ENCODE data around the gene SLIT1.

The SLIT1 gene

GRCh38 chr10:97038688-97039087, 147.1 kb downstream of the SLIT1 start:
- TF ChIP-seq CTCF (IDR thresholded peaks at IDR 0.05; ENCODE audit: low read length) (no peak), EZH2 (IDR thresholded peaks at IDR 0.05; ENCODE audit: borderline replicate concordance, low read length) (no peak)
- no peaks in the 10 kb centered on the region for H3K36me3 ChIP-seq (ENCODE audit: insufficient read depth, low read length)
- no peaks in the 10 kb centered on the region for H3K9me3 ChIP-seq (ENCODE audit: low read length)
- H3K4me2 ChIP-seq (ENCODE audit: low read length) = no peak overlapping the region
- no peak overlapping the region for H3K4me3 ChIP-seq (ENCODE audit: low read depth, low read length, poor library complexity, severe bottlenecking)
- no peak overlapping the region for H3K9ac ChIP-seq (ENCODE audit: low read length)
- no peaks in the 10 kb centered on the region for H3K27me3 ChIP-seq (ENCODE audit: insufficient read depth, low read length)
- no peaks in the 10 kb centered on the region for H3K79me2 ChIP-seq (ENCODE audit: insufficient read depth, low read length)
- H4K20me1 ChIP-seq (ENCODE audit: insufficient read depth, low read length) = no peaks in the 10 kb centered on the region
- peaks cover 9% of the 10 kb centered on the region for H3K4me1 ChIP-seq (ENCODE audit: insufficient read depth, low read length, severe bottlenecking)
- H2AFZ ChIP-seq (ENCODE audit: low read length) = no peak overlapping the region
- no peak overlapping the region for H3K27ac ChIP-seq (ENCODE audit: low read depth, low read length, poor library complexity, severe bottlenecking)
- no peaks in the 10 kb centered on the region for H3F3A ChIP-seq (ENCODE audit: insufficient read depth, low read length)
- H3K9me2 ChIP-seq (ENCODE audit: low read depth, low read length) = no peaks in the 10 kb centered on the region

DNA sequence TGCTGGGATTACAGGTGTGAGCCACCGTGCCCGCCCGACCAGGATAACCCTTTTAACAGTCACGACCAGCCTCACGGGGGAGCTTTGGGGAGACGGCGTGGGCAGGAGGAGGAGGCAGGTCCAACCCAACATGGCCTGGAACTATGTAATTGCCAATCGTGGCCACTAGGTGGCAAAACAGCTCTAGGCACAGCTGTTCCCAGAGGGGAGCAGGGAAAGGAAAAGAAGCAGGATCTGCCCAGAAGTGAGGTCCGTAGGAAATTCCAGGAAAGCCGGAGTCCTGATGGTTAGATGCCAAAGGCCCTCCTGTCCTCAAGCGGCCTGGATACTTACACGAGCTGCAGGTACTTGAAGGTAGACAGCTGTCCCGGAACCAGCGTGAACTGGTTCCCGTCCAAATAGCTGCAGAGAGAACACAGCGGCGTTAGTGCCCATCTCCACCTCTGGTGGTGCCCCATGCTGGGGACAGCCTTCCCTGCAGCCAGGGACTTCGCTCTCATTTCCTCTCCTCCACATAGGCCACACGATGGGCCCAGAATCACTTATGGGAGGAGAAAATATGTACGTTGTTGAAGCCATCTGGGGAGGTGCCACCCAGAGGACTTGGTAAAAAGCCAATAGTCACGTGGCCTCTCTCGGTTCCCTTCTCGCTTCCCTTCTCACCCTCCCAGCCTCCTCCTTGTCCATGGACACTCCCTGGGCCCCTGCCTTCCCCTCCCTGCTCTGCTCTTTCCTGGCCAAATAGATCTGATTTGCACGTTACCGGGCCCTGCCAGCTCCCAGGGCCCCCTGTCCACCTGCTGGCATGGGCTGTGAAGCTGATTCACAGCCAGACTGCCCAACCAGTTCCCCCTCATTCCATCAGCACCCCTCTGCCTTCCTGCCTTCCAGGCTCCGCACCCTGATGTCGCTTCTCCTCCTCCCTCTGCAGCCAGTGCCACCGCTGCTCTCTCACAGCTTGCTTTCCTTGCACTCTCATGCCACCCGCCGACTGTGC, 148.1 kb downstream of the SLIT1 start:
- no peak overlapping the region for H3K9ac ChIP-seq (ENCODE audit: low read length)
- no peaks in the 10 kb centered on the region for H3K79me2 ChIP-seq (ENCODE audit: insufficient read depth, low read length)
- H2AFZ ChIP-seq (ENCODE audit: low read length) = no peak overlapping the region
- H3K9me2 ChIP-seq (ENCODE audit: low read depth, low read length) = no peaks in the 10 kb centered on the region
- no peaks in the 10 kb centered on the region for H3F3A ChIP-seq (ENCODE audit: insufficient read depth, low read length)
- peak overlapping the region; percentile 66 for H3K4me2 ChIP-seq (ENCODE audit: low read length)
- H3K27me3 ChIP-seq (ENCODE audit: insufficient read depth, low read length) = no peaks in the 10 kb centered on the region
- H3K36me3 ChIP-seq (ENCODE audit: insufficient read depth, low read length) = no peaks in the 10 kb centered on the region
- no peak overlapping the region for H3K27ac ChIP-seq (ENCODE audit: low read depth, low read length, poor library complexity, severe bottlenecking)
- peak overlapping the region; percentile 34 for H3K4me3 ChIP-seq (ENCODE audit: low read depth, low read length, poor library complexity, severe bottlenecking)
- peaks cover 15% of the 10 kb centered on the region for H3K4me1 ChIP-seq (ENCODE audit: insufficient read depth, low read length, severe bottlenecking)
- no peaks in the 10 kb centered on the region for H4K20me1 ChIP-seq (ENCODE audit: insufficient read depth, low read length)
- peak; percentile 72 for TF ChIP-seq CTCF (IDR thresholded peaks at IDR 0.05; ENCODE audit: low read length)
- no peak for TF ChIP-seq EZH2 (IDR thresholded peaks at IDR 0.05; ENCODE audit: borderline replicate concordance, low read length)
- no peaks in the 10 kb centered on the region for H3K9me3 ChIP-seq (ENCODE audit: low read length)

DNA sequence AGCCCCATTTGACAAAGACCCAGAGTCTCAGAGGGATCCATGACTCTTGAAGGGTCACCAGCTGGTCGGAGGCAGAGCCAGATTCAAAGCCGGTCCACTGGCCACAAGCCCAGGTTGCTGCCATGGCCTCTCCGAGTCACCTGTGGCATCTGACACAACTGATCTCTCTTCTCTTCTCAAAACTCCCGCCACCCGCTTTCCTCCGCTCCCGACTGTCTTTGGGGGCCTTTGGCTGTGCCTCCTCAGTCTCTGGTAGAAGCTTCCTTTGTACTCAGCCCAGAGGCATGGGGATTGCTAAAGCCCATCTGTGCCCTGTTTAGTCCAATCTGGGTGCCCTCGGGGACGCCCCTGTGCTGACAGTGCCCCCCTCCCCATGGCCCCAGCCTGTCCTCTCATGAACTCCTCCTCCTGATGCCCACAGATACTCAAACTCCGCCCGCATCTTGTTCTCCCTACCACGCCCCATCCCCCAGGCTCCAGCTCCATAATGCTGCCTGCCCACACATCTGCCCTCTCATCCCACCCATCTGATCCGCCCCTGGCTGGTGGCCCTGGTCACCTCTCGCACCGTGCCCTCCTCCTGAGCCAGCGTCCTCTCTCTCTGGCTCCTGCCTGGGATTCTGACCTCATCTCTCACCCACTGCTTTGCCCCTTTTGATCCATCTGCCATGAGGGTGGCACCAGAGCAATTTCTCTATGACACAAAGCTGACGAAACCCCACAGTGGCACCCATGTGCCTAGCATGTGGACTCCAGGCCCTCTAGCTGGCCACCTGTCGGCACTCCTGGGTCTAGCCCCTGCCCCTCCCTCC, 150.6 kb downstream of the SLIT1 start:
- no peaks in the 10 kb centered on the region for H3F3A ChIP-seq (ENCODE audit: insufficient read depth, low read length)
- no peak overlapping the region for H3K4me3 ChIP-seq (ENCODE audit: low read depth, low read length, poor library complexity, severe bottlenecking)
- no peaks in the 10 kb centered on the region for H3K9me2 ChIP-seq (ENCODE audit: low read depth, low read length)
- H3K27me3 ChIP-seq (ENCODE audit: insufficient read depth, low read length) = no peaks in the 10 kb centered on the region
- peaks cover 15% of the 10 kb centered on the region for H3K4me1 ChIP-seq (ENCODE audit: insufficient read depth, low read length, severe bottlenecking)
- H3K79me2 ChIP-seq (ENCODE audit: insufficient read depth, low read length) = no peaks in the 10 kb centered on the region
- H4K20me1 ChIP-seq (ENCODE audit: insufficient read depth, low read length) = no peaks in the 10 kb centered on the region
- TF ChIP-seq CTCF (IDR thresholded peaks at IDR 0.05; ENCODE audit: low read length) (no peak), EZH2 (IDR thresholded peaks at IDR 0.05; ENCODE audit: borderline replicate concordance, low read length) (no peak)
- H3K4me2 ChIP-seq (ENCODE audit: low read length) = no peak overlapping the region
- H3K9me3 ChIP-seq (ENCODE audit: low read length) = no peaks in the 10 kb centered on the region
- no peak overlapping the region for H2AFZ ChIP-seq (ENCODE audit: low read length)
- H3K9ac ChIP-seq (ENCODE audit: low read length) = no peak overlapping the region
- no peaks in the 10 kb centered on the region for H3K36me3 ChIP-seq (ENCODE audit: insufficient read depth, low read length)
- H3K27ac ChIP-seq (ENCODE audit: low read depth, low read length, poor library complexity, severe bottlenecking) = no peak overlapping the region
